Measurements from ENCODE around the gene PROK2. TPM values are rescaled to one million over a fixed set of nuclear protein-coding genes. Genes with fewer than 3 reads are reported as not detected.

The PROK2 gene
- polyA plus RNA-seq, 1 experiment: not detected

- DNase-seq (ENCODE audit: low read depth, low spot score): no peak
- Histone ChIP-seq H3K4me3 (ENCODE audit: low read depth, low read length) (no peak overlapping the region), H3K27me3 (ENCODE audit: control insufficient read depth, insufficient read depth, low read length) (peaks cover 4% of the 10 kb centered on the region), H3K9me3 (ENCODE audit: control insufficient read depth, insufficient read depth, low read length) (no peaks in the 10 kb centered on the region), H3K27ac (ENCODE audit: low read depth, low read length) (no peak overlapping the region)
- TF ChIP-seq, protein P1, sequence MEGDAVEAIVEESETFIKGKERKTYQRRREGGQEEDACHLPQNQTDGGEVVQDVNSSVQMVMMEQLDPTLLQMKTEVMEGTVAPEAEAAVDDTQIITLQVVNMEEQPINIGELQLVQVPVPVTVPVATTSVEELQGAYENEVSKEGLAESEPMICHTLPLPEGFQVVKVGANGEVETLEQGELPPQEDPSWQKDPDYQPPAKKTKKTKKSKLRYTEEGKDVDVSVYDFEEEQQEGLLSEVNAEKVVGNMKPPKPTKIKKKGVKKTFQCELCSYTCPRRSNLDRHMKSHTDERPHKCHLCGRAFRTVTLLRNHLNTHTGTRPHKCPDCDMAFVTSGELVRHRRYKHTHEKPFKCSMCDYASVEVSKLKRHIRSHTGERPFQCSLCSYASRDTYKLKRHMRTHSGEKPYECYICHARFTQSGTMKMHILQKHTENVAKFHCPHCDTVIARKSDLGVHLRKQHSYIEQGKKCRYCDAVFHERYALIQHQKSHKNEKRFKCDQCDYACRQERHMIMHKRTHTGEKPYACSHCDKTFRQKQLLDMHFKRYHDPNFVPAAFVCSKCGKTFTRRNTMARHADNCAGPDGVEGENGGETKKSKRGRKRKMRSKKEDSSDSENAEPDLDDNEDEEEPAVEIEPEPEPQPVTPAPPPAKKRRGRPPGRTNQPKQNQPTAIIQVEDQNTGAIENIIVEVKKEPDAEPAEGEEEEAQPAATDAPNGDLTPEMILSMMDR (IDR thresholded peaks at IDR 0.05; ENCODE audit: low read depth, low read length): no peak
- CTCF ChIA-PET: no interaction called here
- POLR2A ChIA-PET: no interaction called here
These were observed 31.8 kb upstream of the PROK2 start for GRCh38 chr3:71816767-71817156.

GRCh38 chr3:71815340-71816067 is 30.6 kb upstream of the PROK2 start:
- H3K27ac ChIP-seq (ENCODE audit: low read depth, low read length): no peak overlapping the region
- CTCF ChIA-PET: no interaction called here
- DNase-seq (ENCODE audit: low read depth, low spot score): no peak
- H3K9me3 ChIP-seq (ENCODE audit: control insufficient read depth, insufficient read depth, low read length): no peaks in the 10 kb centered on the region
- TF ChIP-seq, protein P1 (IDR thresholded peaks at IDR 0.05; ENCODE audit: low read depth, low read length): no peak
- H3K27me3 ChIP-seq (ENCODE audit: control insufficient read depth, insufficient read depth, low read length): peaks cover 4% of the 10 kb centered on the region
- no peak overlapping the region for H3K4me3 ChIP-seq (ENCODE audit: low read depth, low read length)
- POLR2A ChIA-PET: no interaction called here

GRCh38 chr3:71813704-71814103 is 28.8 kb upstream of the PROK2 start:
- no peaks in the 10 kb centered on the region for H3K9me3 ChIP-seq (ENCODE audit: control insufficient read depth, insufficient read depth, low read length)
- TF ChIP-seq, protein P1 (IDR thresholded peaks at IDR 0.05; ENCODE audit: low read depth, low read length): no peak
- no peak for DNase-seq (ENCODE audit: low read depth, low spot score)
- H3K4me3 ChIP-seq (ENCODE audit: low read depth, low read length): no peak overlapping the region
- POLR2A ChIA-PET: no interaction called here
- no peak overlapping the region for H3K27ac ChIP-seq (ENCODE audit: low read depth, low read length)
- CTCF ChIA-PET: no interaction called here
- H3K27me3 ChIP-seq (ENCODE audit: control insufficient read depth, insufficient read depth, low read length): peaks cover 4% of the 10 kb centered on the region

- Histone ChIP-seq H3K27me3 (ENCODE audit: control insufficient read depth, insufficient read depth, low read length) (peaks cover 4% of the 10 kb centered on the region), H3K9me3 (ENCODE audit: control insufficient read depth, insufficient read depth, low read length) (no peaks in the 10 kb centered on the region), H3K4me3 (ENCODE audit: low read depth, low read length) (no peak overlapping the region), H3K27ac (ENCODE audit: low read depth, low read length) (no peak overlapping the region)
- DNase-seq (ENCODE audit: low read depth, low spot score): no peak
- ChIA-PET CTCF (no interaction called here), POLR2A (no interaction called here)
- TF ChIP-seq, protein P1 (IDR thresholded peaks at IDR 0.05; ENCODE audit: low read depth, low read length): no peak
These were observed 28.1 kb upstream of the PROK2 start for GRCh38 chr3:71813073-71813472.

DNA sequence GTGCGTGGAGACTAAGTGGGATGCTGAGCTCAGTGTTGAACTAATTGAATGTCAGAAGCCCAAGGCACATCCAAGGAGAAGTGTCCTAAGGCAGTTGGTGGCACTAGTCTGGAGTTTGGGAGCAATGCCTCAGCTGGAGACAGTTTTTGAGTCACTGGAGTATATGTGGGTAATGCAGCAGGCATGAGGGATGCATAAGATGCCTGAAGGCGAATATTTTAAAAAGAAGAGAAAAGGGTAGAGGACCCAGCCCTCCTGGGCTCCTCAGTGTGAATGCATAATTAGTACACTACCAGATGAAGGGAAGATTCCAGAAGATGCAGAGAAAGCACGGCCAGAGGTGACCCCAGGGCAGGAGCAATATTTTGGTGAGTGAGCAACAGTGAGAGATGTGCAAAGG is 25.1 kb upstream of the PROK2 start:
- no peak for DNase-seq (ENCODE audit: low read depth, low spot score)
- TF ChIP-seq, protein P1 (IDR thresholded peaks at IDR 0.05; ENCODE audit: low read depth, low read length): no peak
- H3K27me3 ChIP-seq (ENCODE audit: control insufficient read depth, insufficient read depth, low read length): peaks cover 7% of the 10 kb centered on the region
- CTCF ChIA-PET: no interaction called here
- POLR2A ChIA-PET: no interaction called here
- H3K9me3 ChIP-seq (ENCODE audit: control insufficient read depth, insufficient read depth, low read length): no peaks in the 10 kb centered on the region
- H3K4me3 ChIP-seq (ENCODE audit: low read depth, low read length): no peak overlapping the region
- no peak overlapping the region for H3K27ac ChIP-seq (ENCODE audit: low read depth, low read length)
